SK-N-SH (cell line): ENCODE data around the gene RFX2. TPM values are rescaled to one million over a fixed set of nuclear protein-coding genes. Genes with fewer than 3 reads are reported as not detected.
A peak's percentile ranks its signal among the peaks of the same experiment; 100 is the strongest.

ENCODE experiments used
- CTCF ChIA-PET: fragments of 300-600, 350-600 bp; formaldehyde crosslinking; extraction: SDS; loops from one replicate; lab custom pipeline; 2021; lab: Yijun Ruan, JAX
- POLR2A ChIA-PET: fragments of 350-600 bp; sonication (Branson Sonifier 250); formaldehyde crosslinking; extraction: SDS; loops from one replicate; lab custom pipeline; 2020; ENCODE audit warnings: antibody characterized with exemption, inconsistent platforms; lab: Yijun Ruan, JAX
- DNase-seq: peaks from one replicate; pipeline ENCODE4 v3.0.0; 2012
- H2AFZ ChIP-seq: fragments of 200-600 bp; sonication (generic); 2 replicates; pipeline ENCODE4 v1.8.1; 2016; ENCODE audit warnings: antibody characterized with exemption, mild to moderate bottlenecking, low read depth
- H3F3A ChIP-seq: fragments of 200-600 bp; sonication (generic); replicated peaks from 2 replicates; pipeline ENCODE3; 2016; ENCODE audit warnings: antibody characterized with exemption, mild to moderate bottlenecking; ENCODE audit not compliant: insufficient read depth
- H3K27ac ChIP-seq, 2 experiments: fragments of 200-500 bp in 1 of 2; fragments of 200-600 bp in 1 of 2; sonication (Bioruptor generic) in 1 of 2; sonication (generic), shearing (Covaris generic) in 1 of 2; 2 replicates each; pipeline versions ENCODE4 v1.5.1 to v1.6.1; 2014 to 2016; ENCODE audit warnings: low read depth in 2 of 2, inconsistent platforms in 1 of 2, low read length in 1 of 2, mild to moderate bottlenecking in 1 of 2, mixed read lengths in 1 of 2
- H3K27me3 ChIP-seq: fragments of 200-600 bp; sonication (generic), shearing (Covaris generic); 2 replicates; pipeline ENCODE4 v1.6.1; 2016; ENCODE audit warnings: mixed run types; ENCODE audit not compliant: insufficient read depth
- H3K36me3 ChIP-seq, 2 experiments: fragments of 200-500 bp in 1 of 2; fragments of 200-600 bp in 1 of 2; sonication (Bioruptor generic) in 1 of 2; sonication (generic) in 1 of 2; replicated peaks in 1 of 2; 2 replicates each; pipeline versions ENCODE3 to v1.5.1; 2014 to 2016; ENCODE audit warnings: low read length in 1 of 2, mild to moderate bottlenecking in 1 of 2; ENCODE audit not compliant: insufficient read depth in 2 of 2, control insufficient read depth in 1 of 2
- H3K4me1 ChIP-seq, 2 experiments: fragments of 200-500 bp in 1 of 2; fragments of 200-600 bp in 1 of 2; sonication (Bioruptor generic) in 1 of 2; sonication (generic), shearing (Covaris generic) in 1 of 2; 2 replicates each; pipeline versions ENCODE4 v1.5.1 to v1.6.1; 2014 to 2016; ENCODE audit warnings: low read depth in 1 of 2, low read length in 1 of 2, mixed run types in 1 of 2; ENCODE audit not compliant: insufficient read depth in 2 of 2, control insufficient read depth in 1 of 2
- H3K4me2 ChIP-seq: fragments of 200-600 bp; sonication (generic), shearing (Covaris generic); 2 replicates; pipeline ENCODE4 v1.6.1; 2017; ENCODE audit warnings: mixed run types
- H3K4me3 ChIP-seq, 2 experiments: fragments of 200-500 bp in 1 of 2; fragments of 200-600 bp in 1 of 2; sonication (Bioruptor generic) in 1 of 2; sonication (generic), shearing (Covaris generic) in 1 of 2; 2 replicates each; pipeline versions ENCODE4 v1.5.1 to v1.8.1; 2014 to 2016; ENCODE audit warnings: low read depth in 2 of 2, inconsistent platforms in 1 of 2, low read length in 1 of 2, mild to moderate bottlenecking in 1 of 2, mixed read lengths in 1 of 2, moderate library complexity in 1 of 2
- H3K79me2 ChIP-seq: fragments of 200-600 bp; sonication (generic); 2 replicates; pipeline ENCODE4 v1.8.1; 2017; ENCODE audit warnings: mild to moderate bottlenecking; ENCODE audit not compliant: insufficient read depth
- H3K9ac ChIP-seq: fragments of 200-600 bp; sonication (generic); 2 replicates; pipeline ENCODE4 v1.6.1; 2017; ENCODE audit warnings: mixed run types
- H3K9me2 ChIP-seq: fragments of 200-600 bp; sonication (generic); 2 replicates; pipeline ENCODE4 v1.6.1; 2017; ENCODE audit warnings: mixed run types
- H3K9me3 ChIP-seq: fragments of 200-600 bp; sonication (generic); 2 replicates; pipeline ENCODE4 v1.6.1; 2017; ENCODE audit warnings: mixed run types, mild to moderate bottlenecking, moderate library complexity
- H4K20me1 ChIP-seq: fragments of 200-600 bp; sonication (generic); 2 replicates; pipeline ENCODE4 v1.6.1; 2017; ENCODE audit warnings: mild to moderate bottlenecking, mixed run types; ENCODE audit not compliant: insufficient read depth
- CHD2 ChIP-seq: fragments of 150-350 bp; IDR thresholded peaks from 2 replicates; pipeline ENCODE4 v1.6.1; 2018; ENCODE audit warnings: low read length; ENCODE audit not compliant: partially characterized antibody
- ELF1 ChIP-seq: IDR thresholded peaks from 2 replicates; pipeline ENCODE4 v1.4.0; 2012
- FOSL2 ChIP-seq: IDR thresholded peaks from 2 replicates; pipeline ENCODE4 v1.4.0; 2012; ENCODE audit warnings: low read depth, mild to moderate bottlenecking, moderate library complexity, borderline replicate concordance
- GABPA ChIP-seq: IDR thresholded peaks from 2 replicates; pipeline ENCODE4 v1.4.0; 2012; ENCODE audit warnings: low read depth, mild to moderate bottlenecking
- GATA2 ChIP-seq: sonication (generic); formaldehyde crosslinking; IDR thresholded peaks from 2 replicates; pipeline ENCODE4 v1.5.0; 2020; ENCODE audit warnings: mild to moderate bottlenecking, missing genetic modification reagents
- MEF2A ChIP-seq: IDR thresholded peaks from 2 replicates; pipeline ENCODE4 v1.4.0; 2012; ENCODE audit warnings: low read depth, borderline replicate concordance
- NFIC ChIP-seq: IDR thresholded peaks from 2 replicates; pipeline ENCODE4 v1.4.0; 2012; ENCODE audit warnings: borderline replicate concordance
- NRF1 ChIP-seq: IDR thresholded peaks from 2 replicates; pipeline ENCODE4 v1.6.1; 2012; ENCODE audit warnings: low read depth, mild to moderate bottlenecking, low read length
- RAD21 ChIP-seq: IDR thresholded peaks from 2 replicates; pipeline ENCODE4 v1.6.1; 2012; ENCODE audit warnings: mild to moderate bottlenecking, low read length
- RFX5 ChIP-seq: IDR thresholded peaks from 2 replicates; pipeline ENCODE4 v1.6.1; 2012; ENCODE audit warnings: mild to moderate bottlenecking, improper control_type of control experiment, low read length
- TCF12 ChIP-seq: IDR thresholded peaks from 2 replicates; pipeline ENCODE4 v1.4.0; 2012
- YY1 ChIP-seq: IDR thresholded peaks from 2 replicates; pipeline ENCODE4 v1.4.0; 2012; ENCODE audit warnings: low read depth, mild to moderate bottlenecking
- WGBS: methylation state at CpG from one replicate; pipeline ENCODE4 v1.1.6; 2017; ENCODE audit warnings: low lambda C conversion rate; 5-methylcytosine and 5-hydroxymethylcytosine counted together
- polyA plus RNA-seq, 3 experiments: library from polyadenylated mRNA; depleted of rRNA; stranded (reverse); fragments of >200 nt; gene quantifications; 2 replicates each; pipeline ENCODE4 v1.2.3, GENCODE V29; 2012
- TF ChIP-seq, protein P1 (sequence below): IDR thresholded peaks from 2 replicates; pipeline ENCODE4 v1.6.1; 2012; ENCODE audit warnings: mild to moderate bottlenecking, low read depth, low read length, moderate library complexity
- TF ChIP-seq, protein P2 (sequence below): fragments of 200-600 bp; sonication (generic); IDR thresholded peaks from 2 replicates; pipeline ENCODE4 v1.6.1; 2017; ENCODE audit warnings: antibody characterized with exemption, mild to moderate bottlenecking, moderate library complexity
- TF ChIP-seq, protein P3 (sequence below): IDR thresholded peaks from 2 replicates; pipeline ENCODE4 v1.4.0; 2012; ENCODE audit warnings: low read depth, borderline replicate concordance

RFX2 gene
- polyA plus RNA-seq, 1 of the 3 experiments (the other 2 are of a cell fraction): 12.6 TPM

DNA sequence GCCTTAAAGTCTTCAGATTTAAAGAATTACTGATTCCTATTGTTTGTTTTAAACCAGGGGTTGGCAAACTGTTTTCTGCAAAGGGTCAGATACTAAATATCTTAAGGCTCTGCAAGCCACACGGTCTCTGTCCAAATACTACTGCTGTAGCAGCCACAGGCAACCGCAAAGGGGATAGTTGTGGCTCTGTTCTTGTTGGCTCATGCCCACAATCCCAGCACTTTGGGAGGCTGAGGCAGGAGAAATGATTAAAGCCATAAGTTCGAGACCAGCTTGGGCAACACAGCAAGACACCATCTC, 154.7 kb downstream of the RFX2 start:
- H3K9ac ChIP-seq: no peak overlapping the region
- TF ChIP-seq, protein P1, sequence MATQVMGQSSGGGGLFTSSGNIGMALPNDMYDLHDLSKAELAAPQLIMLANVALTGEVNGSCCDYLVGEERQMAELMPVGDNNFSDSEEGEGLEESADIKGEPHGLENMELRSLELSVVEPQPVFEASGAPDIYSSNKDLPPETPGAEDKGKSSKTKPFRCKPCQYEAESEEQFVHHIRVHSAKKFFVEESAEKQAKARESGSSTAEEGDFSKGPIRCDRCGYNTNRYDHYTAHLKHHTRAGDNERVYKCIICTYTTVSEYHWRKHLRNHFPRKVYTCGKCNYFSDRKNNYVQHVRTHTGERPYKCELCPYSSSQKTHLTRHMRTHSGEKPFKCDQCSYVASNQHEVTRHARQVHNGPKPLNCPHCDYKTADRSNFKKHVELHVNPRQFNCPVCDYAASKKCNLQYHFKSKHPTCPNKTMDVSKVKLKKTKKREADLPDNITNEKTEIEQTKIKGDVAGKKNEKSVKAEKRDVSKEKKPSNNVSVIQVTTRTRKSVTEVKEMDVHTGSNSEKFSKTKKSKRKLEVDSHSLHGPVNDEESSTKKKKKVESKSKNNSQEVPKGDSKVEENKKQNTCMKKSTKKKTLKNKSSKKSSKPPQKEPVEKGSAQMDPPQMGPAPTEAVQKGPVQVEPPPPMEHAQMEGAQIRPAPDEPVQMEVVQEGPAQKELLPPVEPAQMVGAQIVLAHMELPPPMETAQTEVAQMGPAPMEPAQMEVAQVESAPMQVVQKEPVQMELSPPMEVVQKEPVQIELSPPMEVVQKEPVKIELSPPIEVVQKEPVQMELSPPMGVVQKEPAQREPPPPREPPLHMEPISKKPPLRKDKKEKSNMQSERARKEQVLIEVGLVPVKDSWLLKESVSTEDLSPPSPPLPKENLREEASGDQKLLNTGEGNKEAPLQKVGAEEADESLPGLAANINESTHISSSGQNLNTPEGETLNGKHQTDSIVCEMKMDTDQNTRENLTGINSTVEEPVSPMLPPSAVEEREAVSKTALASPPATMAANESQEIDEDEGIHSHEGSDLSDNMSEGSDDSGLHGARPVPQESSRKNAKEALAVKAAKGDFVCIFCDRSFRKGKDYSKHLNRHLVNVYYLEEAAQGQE: 0 out of 2 replicates have a peak, but pooled peaks have one; percentile 15
- TF ChIP-seq RAD21: no peak
- TF ChIP-seq, all 33 proteins: peak for 1
- H3K9me3 ChIP-seq: no peaks in the 10 kb centered on the region
- peaks cover 0 to 2% of the 10 kb centered on the region in 2 experiments for H3K36me3 ChIP-seq
- DNase-seq: no peak
- 94% methylated on average over 3 of the region's 3 CpGs for WGBS
- no peak overlapping the region for H3K4me2 ChIP-seq
- H2AFZ ChIP-seq: no peak overlapping the region
- peaks cover 99% of the 10 kb centered on the region for H3K79me2 ChIP-seq
- peak overlapping the region in 1 of 2 experiments; percentile 96; a peak in 2 of 4 replicates for H3K27ac ChIP-seq
- ChIA-PET POLR2A (interaction anchor here (0.9 to 1.0 kb wide), 2 partner anchors 18 to 127 kb away, joined by 3 read pairs; no protein-coding TSS in a partner anchor), CTCF (interaction anchor here (1.0 to 5.3 kb wide), 5 partner anchors 12 to 163 kb away, joined by 3 to 34 read pairs (median 7); no protein-coding TSS in a partner anchor)
- no peaks in the 10 kb centered on the region for H3K9me2 ChIP-seq
- H3K4me1 ChIP-seq: peaks cover 31 to 88% of the 10 kb centered on the region in 2 experiments
- no peaks in the 10 kb centered on the region for H3K27me3 ChIP-seq
- H4K20me1 ChIP-seq: peaks cover 98% of the 10 kb centered on the region
- H3F3A ChIP-seq: no peaks in the 10 kb centered on the region
- H3K4me3 ChIP-seq: no peak overlapping the region

DNA sequence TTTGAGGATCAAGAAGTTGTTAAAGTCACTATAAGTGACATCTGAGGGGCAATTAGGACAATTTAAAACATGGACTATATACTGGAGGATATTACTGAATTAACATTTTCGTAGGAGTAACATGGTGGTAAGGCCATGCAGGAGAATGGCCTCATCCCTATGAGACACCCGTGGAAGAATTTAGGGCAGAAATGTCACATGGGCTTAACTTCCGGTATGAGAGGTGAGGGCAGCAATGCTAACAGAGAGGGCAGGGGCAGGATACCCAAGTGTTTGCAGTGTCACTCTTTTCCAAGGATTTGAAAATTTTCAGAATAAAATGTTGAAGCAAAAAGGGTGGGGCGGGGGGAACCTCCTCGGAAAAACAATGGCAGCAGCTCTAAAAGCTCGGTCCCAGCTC, 156.0 kb downstream of the RFX2 start:
- WGBS: 61% methylated on average over 6 of the region's 6 CpGs
- CTCF ChIA-PET: interaction anchor here (1.5 to 5.3 kb wide), 4 partner anchors 13 to 151 kb away, joined by 7 to 34 read pairs (median 8); no protein-coding TSS in a partner anchor
- TF ChIP-seq FOSL2 (no peak), GATA2 (no peak), ELF1 (no peak), RAD21 (no peak), GABPA (no peak), MEF2A (no peak), NRF1 (no peak), CHD2 (no peak), NFIC (no peak), YY1 (no peak), RFX5 (no peak), TCF12 (no peak)
- TF ChIP-seq, protein P2, sequence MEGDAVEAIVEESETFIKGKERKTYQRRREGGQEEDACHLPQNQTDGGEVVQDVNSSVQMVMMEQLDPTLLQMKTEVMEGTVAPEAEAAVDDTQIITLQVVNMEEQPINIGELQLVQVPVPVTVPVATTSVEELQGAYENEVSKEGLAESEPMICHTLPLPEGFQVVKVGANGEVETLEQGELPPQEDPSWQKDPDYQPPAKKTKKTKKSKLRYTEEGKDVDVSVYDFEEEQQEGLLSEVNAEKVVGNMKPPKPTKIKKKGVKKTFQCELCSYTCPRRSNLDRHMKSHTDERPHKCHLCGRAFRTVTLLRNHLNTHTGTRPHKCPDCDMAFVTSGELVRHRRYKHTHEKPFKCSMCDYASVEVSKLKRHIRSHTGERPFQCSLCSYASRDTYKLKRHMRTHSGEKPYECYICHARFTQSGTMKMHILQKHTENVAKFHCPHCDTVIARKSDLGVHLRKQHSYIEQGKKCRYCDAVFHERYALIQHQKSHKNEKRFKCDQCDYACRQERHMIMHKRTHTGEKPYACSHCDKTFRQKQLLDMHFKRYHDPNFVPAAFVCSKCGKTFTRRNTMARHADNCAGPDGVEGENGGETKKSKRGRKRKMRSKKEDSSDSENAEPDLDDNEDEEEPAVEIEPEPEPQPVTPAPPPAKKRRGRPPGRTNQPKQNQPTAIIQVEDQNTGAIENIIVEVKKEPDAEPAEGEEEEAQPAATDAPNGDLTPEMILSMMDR: no peak
- TF ChIP-seq, protein P3, sequence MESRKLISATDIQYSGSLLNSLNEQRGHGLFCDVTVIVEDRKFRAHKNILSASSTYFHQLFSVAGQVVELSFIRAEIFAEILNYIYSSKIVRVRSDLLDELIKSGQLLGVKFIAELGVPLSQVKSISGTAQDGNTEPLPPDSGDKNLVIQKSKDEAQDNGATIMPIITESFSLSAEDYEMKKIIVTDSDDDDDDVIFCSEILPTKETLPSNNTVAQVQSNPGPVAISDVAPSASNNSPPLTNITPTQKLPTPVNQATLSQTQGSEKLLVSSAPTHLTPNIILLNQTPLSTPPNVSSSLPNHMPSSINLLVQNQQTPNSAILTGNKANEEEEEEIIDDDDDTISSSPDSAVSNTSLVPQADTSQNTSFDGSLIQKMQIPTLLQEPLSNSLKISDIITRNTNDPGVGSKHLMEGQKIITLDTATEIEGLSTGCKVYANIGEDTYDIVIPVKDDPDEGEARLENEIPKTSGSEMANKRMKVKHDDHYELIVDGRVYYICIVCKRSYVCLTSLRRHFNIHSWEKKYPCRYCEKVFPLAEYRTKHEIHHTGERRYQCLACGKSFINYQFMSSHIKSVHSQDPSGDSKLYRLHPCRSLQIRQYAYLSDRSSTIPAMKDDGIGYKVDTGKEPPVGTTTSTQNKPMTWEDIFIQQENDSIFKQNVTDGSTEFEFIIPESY: no peak
- TF ChIP-seq, protein P1: no peak

More for the DNA sequence above, 156.0 kb downstream of the RFX2 start:
- H3K36me3 ChIP-seq: peaks cover 0 to 10% of the 10 kb centered on the region in 2 experiments
- no peaks in the 10 kb centered on the region for H3F3A ChIP-seq
- no peaks in the 10 kb centered on the region for H3K9me2 ChIP-seq
- peaks cover 31 to 79% of the 10 kb centered on the region in 2 experiments for H3K4me1 ChIP-seq
- peaks cover 98% of the 10 kb centered on the region for H4K20me1 ChIP-seq
- H3K9me3 ChIP-seq: no peaks in the 10 kb centered on the region
- no peaks in the 10 kb centered on the region for H3K27me3 ChIP-seq
- H2AFZ ChIP-seq: no peak overlapping the region
- peaks cover 95% of the 10 kb centered on the region for H3K79me2 ChIP-seq
- peak overlapping the region; percentile 53 to 96; a peak in 3 of 4 replicates for H3K27ac ChIP-seq
- H3K4me2 ChIP-seq: peak overlapping the region; percentile 59
- no peak for DNase-seq
- POLR2A ChIA-PET: no interaction called here
- no peak overlapping the region for H3K9ac ChIP-seq
- no peak overlapping the region for H3K4me3 ChIP-seq
